Stimulated activated CD4-positive, alpha-beta T cell treated with anti-CD3 and anti-CD28 coated beads, Interleukin-1b, Interleukin-23, amount 100 ng/mL, for 1 hour (primary cell): Measurements from ENCODE around the gene ZFP90.
A peak's percentile ranks its signal among the peaks of the same experiment; 100 is the strongest.

ENCODE experiments used
- DNase-seq, 2 donors: peaks; one replicate each; pipeline ENCODE4 v3.0.0-alpha.2; 2020; ENCODE audit warnings: low read depth in 2 of 2

The ZFP90 gene

GRCh38 chr16:68577352-68577853 is 38.3 kb downstream of the ZFP90 start:
- DNase-seq = no peak

- peak in 1 of 2 donors; percentile 34 for DNase-seq
These were observed 51.3 kb downstream of the ZFP90 start for GRCh38 chr16:68590201-68590994.

- DNase-seq = no peak
These were observed 53.6 kb downstream of the ZFP90 start for GRCh38 chr16:68592466-68593337.

- no peak for DNase-seq
These were observed 57.2 kb downstream of the ZFP90 start for GRCh38 chr16:68596266-68596665.

DNA sequence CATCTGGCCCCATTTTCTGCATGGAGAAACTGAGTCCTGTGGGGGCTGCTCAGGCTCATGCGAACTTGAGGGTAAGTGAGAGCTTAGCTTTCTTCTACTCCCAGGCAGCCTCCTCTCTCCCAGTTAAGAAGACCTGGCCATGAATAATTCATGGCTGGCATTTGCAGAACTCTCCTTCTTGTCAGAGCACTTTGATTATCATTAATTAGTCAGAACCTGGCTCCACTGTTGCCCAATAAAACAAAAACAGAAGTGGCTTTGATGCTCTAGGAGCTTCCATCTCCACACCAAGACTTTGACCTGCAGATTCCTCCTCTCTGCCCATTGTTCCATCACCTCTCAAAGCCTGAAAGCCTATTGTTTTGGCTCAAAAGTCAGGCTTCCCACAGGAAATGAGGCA is 60.5 kb downstream of the ZFP90 start:
- no peak for DNase-seq

- no peak for DNase-seq
These were observed 66.7 kb downstream of the ZFP90 start for GRCh38 chr16:68605746-68606145.

- DNase-seq = no peak
These were observed 68.4 kb downstream of the ZFP90 start for GRCh38 chr16:68607443-68607842.

GRCh38 chr16:68608330-68608729 is 69.2 kb downstream of the ZFP90 start:
- DNase-seq = no peak

DNA sequence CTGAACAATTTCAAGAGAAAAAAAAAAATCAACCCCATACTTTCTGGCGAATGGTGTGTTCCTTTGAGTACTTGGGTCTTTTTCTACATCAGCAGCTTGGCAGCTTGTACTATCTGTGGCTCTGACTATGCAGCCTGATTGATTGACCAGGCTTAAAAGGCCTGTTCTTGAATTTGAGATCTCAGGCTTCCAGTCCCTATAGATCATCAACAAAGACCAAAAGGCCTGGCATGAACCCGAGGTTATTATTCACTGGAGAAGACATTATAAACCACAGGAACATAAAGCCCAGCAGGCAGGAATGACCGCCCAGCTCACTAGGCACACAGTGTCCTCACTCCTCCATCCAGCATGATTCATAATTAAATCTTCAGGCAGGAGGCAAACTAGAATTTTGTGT is 73.9 kb downstream of the ZFP90 start:
- DNase-seq = no peak

DNA sequence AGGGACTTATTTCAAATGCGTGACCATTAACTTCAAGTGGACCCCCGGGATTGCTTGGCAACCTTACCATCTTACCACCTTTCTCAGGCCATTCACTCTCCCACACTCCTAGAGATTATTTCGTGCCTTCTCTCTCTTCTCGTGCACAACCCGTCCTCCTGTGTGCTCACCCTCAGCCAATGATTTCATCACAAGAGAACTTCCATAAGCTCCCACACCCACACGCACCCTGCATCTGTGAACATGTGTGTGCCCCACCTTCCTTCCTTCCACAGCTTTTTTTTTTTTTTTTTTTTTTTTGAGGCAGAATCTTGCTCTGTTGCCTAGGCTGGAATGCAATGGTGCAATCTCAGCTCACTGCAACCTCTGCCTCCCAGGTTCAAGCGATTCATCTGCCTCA is 78.6 kb downstream of the ZFP90 start:
- DNase-seq = no peak
